Erythroblast (primary cell): ENCODE data around the gene BTK.

Experiments
- GATA1 ChIP-seq: IDR thresholded peaks from 2 replicates; pipeline ENCODE4 v1.6.1; 2011; ENCODE audit warnings: low read depth, mild to moderate bottlenecking, control low read depth, low read length, moderate library complexity
- POLR2A ChIP-seq: IDR thresholded peaks from 2 replicates; pipeline ENCODE4 v1.6.1; 2011; ENCODE audit warnings: mild to moderate bottlenecking, low read length

DNA sequence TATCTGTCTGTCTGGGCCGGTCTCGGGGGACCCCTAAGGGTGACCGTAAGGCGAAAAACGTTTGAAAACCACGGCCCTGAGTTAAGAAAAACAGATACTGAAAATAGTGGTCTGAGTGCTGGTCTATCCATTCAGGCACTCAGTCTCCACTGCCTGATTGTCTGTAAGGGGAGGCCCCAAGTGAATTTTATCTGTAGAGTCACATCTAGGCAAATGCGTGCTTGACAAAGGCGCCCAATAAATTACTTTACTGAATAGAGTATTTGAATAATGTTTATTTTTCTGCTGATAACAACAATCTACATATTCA, 22.5 kb upstream of the BTK start:
- no peak for TF ChIP-seq POLR2A
- no peak for TF ChIP-seq GATA1
